HepG2 (cell line): ENCODE measurements around the gene EIF4E. TPM values are rescaled to one million over a fixed set of nuclear protein-coding genes. Genes with fewer than 3 reads are reported as not detected.

Experiments
- CEBPZ ChIP-seq: IDR thresholded peaks from 2 replicates; pipeline ENCODE4 v1.6.1; 2012; ENCODE audit warnings: low read length, improper control_type of control experiment
- HDAC1 ChIP-seq: sonication (generic); formaldehyde crosslinking; IDR thresholded peaks from 2 replicates; pipeline ENCODE4 v1.5.1; 2020; ENCODE audit warnings: mild to moderate bottlenecking, missing genetic modification reagents
- HOMEZ ChIP-seq: IDR thresholded peaks from 2 replicates; pipeline ENCODE4 v1.6.1; 2016; ENCODE audit warnings: low read depth
- MAF1 ChIP-seq: sonication (generic); formaldehyde crosslinking; IDR thresholded peaks from 2 replicates; pipeline ENCODE4 v1.5.0; 2020; ENCODE audit warnings: missing genetic modification reagents, borderline replicate concordance
- MIXL1 ChIP-seq: IDR thresholded peaks from 2 replicates; pipeline ENCODE4 v1.6.1; 2016
- PATZ1 ChIP-seq: sonication (generic); formaldehyde crosslinking; IDR thresholded peaks from 2 replicates; pipeline ENCODE4 v1.4.0; 2020; ENCODE audit warnings: missing genetic modification reagents
- SRSF1 ChIP-seq: fragments of 200-400 bp; formaldehyde crosslinking; optimal IDR thresholded peaks from 2 replicates; pipeline ENCODE3; 2017; ENCODE audit warnings: mild to moderate bottlenecking, low read depth, low read length, moderate library complexity
- ZBTB33 ChIP-seq: sonication (generic); formaldehyde crosslinking; IDR thresholded peaks from 2 replicates; pipeline ENCODE4 v1.4.0; 2020; ENCODE audit warnings: missing genetic modification reagents
- ZNF557 ChIP-seq: sonication (generic); formaldehyde crosslinking; IDR thresholded peaks from 2 replicates; pipeline ENCODE4 v1.4.0; 2020; ENCODE audit warnings: missing genetic modification reagents
- ZNF589 ChIP-seq: sonication (generic); formaldehyde crosslinking; conservative IDR thresholded peaks from 2 replicates; pipeline ENCODE4 v1.8.0; 2022; ENCODE audit warnings: mild to moderate bottlenecking, moderate library complexity, missing genetic modification reagents
- ZNF784 ChIP-seq: sonication (generic); formaldehyde crosslinking; IDR thresholded peaks from 2 replicates; pipeline ENCODE4 v1.5.1; 2020; ENCODE audit warnings: missing genetic modification reagents, mild to moderate bottlenecking, borderline replicate concordance
- ZSCAN29 ChIP-seq: sonication (generic); formaldehyde crosslinking; conservative IDR thresholded peaks from 2 replicates; pipeline ENCODE4 v1.4.0; 2020; ENCODE audit warnings: mild to moderate bottlenecking, missing genetic modification reagents
- polyA plus RNA-seq, 8 experiments: library from polyadenylated mRNA; depleted of rRNA in 3 of 8; stranded (reverse) in 7 of 8; unstranded in 1 of 8; fragments of >200 nt; fragmentation: Illumina TruSeq in 4 of 8; extraction: Trizol in 4 of 8; gene quantifications; 2 replicates each; pipeline versions ENCODE4 v1.2.1 to v1.2.3, GENCODE V29; 2011 to 2016; ENCODE audit warnings: low read depth in 4 of 8, missing spikeins in 1 of 8, mixed read lengths in 1 of 8; ENCODE audit not compliant: insufficient read depth in 1 of 8
- total RNA-seq, 5 experiments: library from RNA; depleted of rRNA; stranded (reverse); fragments of >200 nt; fragmentation: Illumina TruSeq; extraction: Trizol; gene quantifications; 2 replicates each; pipeline ENCODE4 v1.2.3, GENCODE V29; 2016; ENCODE audit warnings: low read depth in 1 of 5

The EIF4E gene
- total and polyA plus RNA-seq, 2 of the 13 experiments (the other 11 are each of a cell fraction or from before 2014, with no cell fraction given), result 50.8 to 194 TPM

GRCh38 chr4:98928505-98929340 lies at the start of gene EIF4E (continued):
- TF ChIP-seq CEBPZ (no peak), ZNF784 (no peak; the same call in 1 of the 2 replicates), ZBTB33 (CRISPR knock-in tag) (no peak), HOMEZ (CRISPR knock-in tag) (peak; percentile 49; the same call in 1 of the 2 replicates), MIXL1 (CRISPR knock-in tag) (no peak), HDAC1 (CRISPR knock-in tag) (peak; percentile 30), SRSF1 (peak; percentile 79), MAF1 (CRISPR knock-in tag) (no peak), ZNF557 (CRISPR knock-in tag) (0 out of 2 replicates have a peak, but pooled peaks have one; percentile 40), ZNF589 (no peak), PATZ1 (peak; percentile 98), ZSCAN29 (CRISPR knock-in tag) (peak; percentile 35; the same call in 1 of the 2 replicates)
